HG03196 (cell line): ENCODE data around the gene TADA3.

ENCODE experiments used
- ATAC-seq: cut with Tn5 transposase; IDR thresholded peaks from one replicate; pipeline ENCODE4 v1.9.1; 2021; ENCODE audit not compliant: unreplicated experiment

Gene TADA3

GRCh38 chr3:9792405-9793160 is at the start of gene TADA3, which contains the start of gene ARPC4:
Gene TADA3 (minus strand): TSS chr3:9792473. CDS start chr3:9791466, 1,007 bp downstream.
Gene ARPC4 (plus strand): TSS chr3:9793082. CDS start chr3:9793122, 40 bp downstream.
- peak; percentile 86 for ATAC-seq

- ATAC-seq: no peak
These were observed 48.7 kb upstream of the TADA3 start for GRCh38 chr3:9841015-9841414.

GRCh38 chr3:9838856-9839255 is 46.6 kb upstream of the TADA3 start:
- ATAC-seq: no peak

- ATAC-seq: no peak
These were observed 45.7 kb upstream of the TADA3 start for GRCh38 chr3:9837701-9838582.

- no peak for ATAC-seq
These were observed 42.5 kb upstream of the TADA3 start for GRCh38 chr3:9834520-9835380.

GRCh38 chr3:9833078-9833477 is 40.8 kb upstream of the TADA3 start:
- ATAC-seq: no peak

GRCh38 chr3:9831253-9831652 is 39.0 kb upstream of the TADA3 start:
- ATAC-seq: no peak

- ATAC-seq: no peak
These were observed 36.8 kb upstream of the TADA3 start for GRCh38 chr3:9828801-9829755.

GRCh38 chr3:9826815-9827573 is 34.7 kb upstream of the TADA3 start:
- no peak for ATAC-seq

GRCh38 chr3:9825451-9826040 is 33.3 kb upstream of the TADA3 start:
- ATAC-seq: no peak

- ATAC-seq: no peak
These were observed 28.7 kb upstream of the TADA3 start for GRCh38 chr3:9820946-9821345.

- no peak for ATAC-seq
These were observed 28.3 kb upstream of the TADA3 start for GRCh38 chr3:9820543-9820942.

- ATAC-seq: no peak
These were observed 26.5 kb upstream of the TADA3 start for GRCh38 chr3:9818666-9819335.

GRCh38 chr3:9817436-9817835 is 25.2 kb upstream of the TADA3 start:
- no peak for ATAC-seq

GRCh38 chr3:9815986-9816385 is 23.7 kb upstream of the TADA3 start:
- no peak for ATAC-seq

GRCh38 chr3:9812870-9813483 is 20.7 kb upstream of the TADA3 start:
- no peak for ATAC-seq

- no peak for ATAC-seq
These were observed 18.6 kb upstream of the TADA3 start for GRCh38 chr3:9810846-9811245.

- no peak for ATAC-seq
These were observed 18.1 kb upstream of the TADA3 start for GRCh38 chr3:9810433-9810770.
